Activated CD4-positive, alpha-beta T cell treated with anti-CD3 and anti-CD28 coated beads, Interleukin-2, amount 50 U/mL, for 16 hours (primary cell): Measurements from ENCODE around the gene RPL32.
"Not testable (repeated sequence)": the region's sequence is repeated elsewhere in the genome, so short reads cannot be mapped to it uniquely, and the experiment has no call there.

Experiments
- DNase-seq: peaks from one replicate; pipeline ENCODE4 v3.0.0-alpha.2; 2020

Gene RPL32

DNA sequence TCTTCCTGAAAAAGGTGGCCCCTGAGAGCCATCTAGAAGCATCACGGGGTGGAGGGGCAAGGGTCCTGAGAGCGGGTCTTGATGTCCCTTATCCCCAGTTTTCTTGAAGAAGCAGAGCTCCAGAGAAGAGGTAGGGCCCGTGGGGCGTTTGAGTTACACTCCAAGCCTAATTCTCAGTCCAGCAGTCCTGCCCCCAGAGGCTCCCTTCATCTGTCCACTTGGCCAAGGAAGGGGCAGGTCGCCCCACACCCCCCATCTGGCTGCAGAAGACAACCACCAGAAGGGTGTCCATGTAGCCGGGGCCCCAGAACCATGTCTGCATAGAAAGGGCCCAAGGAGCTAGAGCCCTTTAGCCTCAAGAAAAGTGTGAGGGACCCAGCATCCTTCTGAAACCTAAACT lies 25.5 kb upstream of the RPL32 start:
- DNase-seq = no peak

DNA sequence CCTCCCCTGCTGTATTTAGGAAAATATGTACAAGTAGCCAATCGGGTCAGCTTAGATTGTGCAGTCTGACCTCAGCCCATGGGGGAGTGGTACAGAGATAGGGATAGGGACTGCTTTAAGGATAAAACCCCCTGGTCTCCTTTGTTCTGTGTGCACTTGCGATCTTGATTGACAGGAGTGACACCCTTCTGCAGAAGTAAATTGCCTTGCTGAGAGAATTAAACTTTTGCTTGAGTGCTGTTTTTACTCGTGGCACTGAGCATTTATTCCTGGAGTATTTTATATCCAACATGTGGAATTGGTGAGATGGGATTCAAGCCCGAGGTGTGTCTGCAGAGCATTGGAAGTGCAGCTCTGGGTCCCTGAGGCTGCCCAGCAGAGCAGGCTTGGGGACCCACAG lies 23.9 kb upstream of the RPL32 start:
- no peak for DNase-seq

DNA sequence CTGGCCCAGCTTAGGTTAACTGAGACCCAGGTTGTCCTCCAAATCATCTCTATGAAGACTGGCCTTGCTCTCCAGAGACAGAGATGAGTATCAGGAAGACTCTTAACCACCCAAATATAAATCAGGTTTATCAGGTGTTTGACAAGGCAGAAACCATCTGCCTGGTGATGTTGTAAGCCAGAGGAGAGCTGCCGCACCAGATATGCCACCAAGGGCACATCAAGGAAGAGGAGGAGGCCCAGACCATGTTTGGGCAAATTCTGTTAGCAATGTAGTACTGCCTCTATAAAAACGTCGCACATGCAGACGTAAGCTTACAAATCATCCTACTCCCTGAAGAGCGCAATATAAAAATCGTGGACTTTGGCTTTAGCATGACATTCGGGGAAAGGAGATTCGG lies 21.0 kb upstream of the RPL32 start:
- no peak for DNase-seq

DNA sequence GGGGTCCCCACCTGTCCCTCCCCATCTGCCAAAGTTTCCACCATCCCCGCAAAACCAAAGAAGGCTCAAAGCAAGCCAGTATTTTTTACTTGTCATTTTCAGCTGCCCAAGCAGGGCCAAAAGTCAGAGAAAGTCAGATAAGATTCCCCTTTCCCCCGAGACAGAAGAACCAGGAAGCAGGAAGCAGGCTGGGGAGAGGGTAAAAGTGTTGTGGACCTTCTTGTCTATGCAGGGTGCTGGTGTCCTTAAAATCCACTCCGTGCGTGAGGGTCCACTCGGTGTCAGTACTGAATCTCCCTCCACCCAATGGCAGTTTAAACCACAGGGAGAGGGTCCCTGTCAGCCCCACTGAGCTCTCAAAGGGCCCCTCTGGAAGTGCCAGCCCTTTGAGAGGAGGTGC lies 20.2 kb upstream of the RPL32 start:
- no peak for DNase-seq

DNA sequence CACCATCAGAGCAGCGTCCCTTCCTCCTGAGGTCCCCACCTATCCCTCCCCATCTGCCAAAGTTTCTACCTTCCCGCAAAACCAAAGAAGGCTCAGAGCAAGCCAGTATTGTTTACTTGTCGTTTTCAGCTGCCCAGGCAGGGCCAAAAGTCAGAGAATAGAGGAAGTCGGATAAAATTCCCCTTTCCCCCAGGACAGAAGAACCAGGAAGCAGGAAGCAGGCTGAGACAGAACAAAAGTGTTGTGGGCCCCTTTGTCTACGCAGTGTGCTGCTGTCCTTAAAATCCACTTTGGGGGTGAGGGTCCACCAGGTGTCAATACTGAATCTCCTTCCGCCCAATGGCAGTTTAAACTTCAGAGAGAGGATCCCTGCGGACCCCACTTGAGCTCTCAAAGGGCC lies 18.5 kb upstream of the RPL32 start:
- no peak for DNase-seq

DNA sequence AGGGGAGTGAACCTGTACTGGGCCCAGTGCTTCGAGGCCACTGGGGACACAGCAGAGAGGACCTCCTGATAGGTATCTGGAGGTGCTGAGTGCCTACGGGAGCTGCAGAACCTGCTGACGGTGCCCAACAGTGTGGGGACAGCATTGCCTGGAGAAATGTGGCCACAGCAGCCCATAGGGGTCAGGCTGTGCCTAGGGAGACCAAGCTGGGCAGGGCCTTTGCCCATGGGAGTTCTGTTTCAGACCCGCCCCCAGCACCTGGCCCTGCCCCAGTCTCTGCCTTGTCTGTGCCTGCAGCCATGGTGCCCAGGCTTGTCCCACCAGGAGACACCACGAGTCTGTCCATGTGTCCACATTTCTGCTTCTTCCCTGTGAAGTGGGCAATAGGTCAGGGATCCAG lies 15.3 kb upstream of the RPL32 start:
- no peak for DNase-seq

DNA sequence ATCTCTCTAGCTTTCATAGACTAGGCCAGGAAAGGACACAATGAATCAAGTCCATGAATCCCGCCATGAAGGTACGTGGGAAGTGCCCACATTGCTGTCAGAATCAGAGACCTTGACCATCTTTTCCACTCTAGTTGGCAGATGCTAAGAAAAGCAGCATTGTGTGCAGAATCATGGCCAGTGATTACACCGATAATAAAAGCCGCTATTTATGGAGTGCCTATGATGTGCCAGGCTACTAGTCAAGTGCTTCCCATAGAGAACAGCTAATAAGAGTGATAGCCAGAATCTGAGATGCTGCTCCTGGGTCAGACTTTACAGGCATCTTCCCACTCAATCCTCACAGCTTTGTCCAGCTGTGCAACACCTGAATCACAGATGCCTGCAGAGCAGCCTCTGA lies 13.2 kb upstream of the RPL32 start:
- DNase-seq = no peak

DNA sequence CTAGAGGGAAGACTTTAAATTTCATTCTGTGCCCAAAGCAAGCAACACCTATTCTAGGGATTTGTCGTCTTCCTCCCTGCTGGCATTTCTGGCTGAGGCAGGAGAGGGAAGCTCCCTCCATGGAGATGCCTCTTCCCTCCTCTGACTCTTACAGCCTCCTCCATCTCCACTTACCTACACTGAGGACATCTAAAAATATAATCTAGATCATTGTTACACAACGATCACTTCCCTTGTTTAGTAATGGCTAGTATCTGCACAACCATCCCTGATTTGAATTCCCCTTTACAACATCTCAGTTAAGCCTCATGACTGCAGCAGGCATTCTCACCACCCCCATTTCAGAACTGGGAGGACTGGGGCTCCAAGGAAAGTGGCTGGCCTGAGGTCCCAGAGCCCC lies 12.5 kb upstream of the RPL32 start:
- not testable (repeated sequence) for DNase-seq

DNA sequence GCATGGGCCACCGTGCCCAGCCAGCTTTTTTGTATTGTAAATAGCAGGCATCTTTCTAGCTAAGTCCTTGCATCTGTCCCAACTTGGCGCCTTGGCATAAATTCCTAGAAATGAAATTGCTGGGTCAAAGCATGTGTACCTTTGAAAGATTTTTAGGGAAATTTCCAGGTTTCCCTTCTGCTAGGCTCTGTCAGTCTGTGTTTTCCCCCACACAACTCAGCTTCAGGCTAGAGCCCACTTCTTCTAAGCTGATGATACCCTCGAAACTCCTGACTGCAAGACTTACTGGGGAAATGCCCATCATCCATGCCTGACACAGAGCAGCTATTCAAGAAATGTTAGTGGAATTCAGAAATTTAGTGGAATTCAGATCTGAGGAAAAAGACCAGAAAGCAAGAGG lies 10.8 kb upstream of the RPL32 start:
- no peak for DNase-seq

DNA sequence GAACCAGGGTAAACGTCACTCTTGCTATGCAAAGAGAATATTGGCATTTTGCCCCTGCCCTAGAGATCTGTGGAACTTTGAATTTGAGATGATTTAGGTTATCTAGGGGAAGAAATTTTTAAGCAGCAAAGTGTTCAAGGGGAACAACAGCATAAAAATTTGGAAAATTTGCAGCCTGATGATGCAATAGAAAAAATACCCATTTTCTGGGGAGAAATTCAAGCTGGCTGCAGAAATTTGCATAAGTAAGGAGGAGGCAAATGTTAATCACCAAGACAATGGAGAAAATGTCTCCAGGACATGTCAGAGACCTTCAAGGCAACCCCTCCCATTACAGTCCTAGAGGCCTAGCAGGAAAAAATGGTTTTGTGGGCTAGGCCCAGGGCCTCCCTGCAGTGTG lies 4.4 kb upstream of the RPL32 start:
- no peak for DNase-seq

DNA sequence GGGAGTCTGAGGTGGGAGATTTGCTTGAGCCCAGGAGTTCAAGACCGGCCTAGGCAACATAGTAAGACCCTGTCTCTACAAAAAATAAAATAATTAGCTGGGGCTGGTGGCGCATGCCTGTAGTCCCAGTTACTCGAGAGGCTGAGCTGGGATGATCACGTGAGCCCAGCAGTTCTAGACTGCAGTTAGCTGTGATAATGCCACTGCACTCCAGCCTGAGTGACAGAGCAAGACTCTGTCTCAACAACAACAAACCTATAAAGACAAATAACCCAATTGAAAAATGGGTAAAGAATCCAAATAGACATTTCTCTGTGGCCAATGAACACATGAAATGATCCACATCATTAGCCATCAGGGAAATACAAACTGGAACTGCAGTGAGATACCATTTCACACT lies 1.1 kb upstream of the RPL32 start:
- no peak for DNase-seq

DNA sequence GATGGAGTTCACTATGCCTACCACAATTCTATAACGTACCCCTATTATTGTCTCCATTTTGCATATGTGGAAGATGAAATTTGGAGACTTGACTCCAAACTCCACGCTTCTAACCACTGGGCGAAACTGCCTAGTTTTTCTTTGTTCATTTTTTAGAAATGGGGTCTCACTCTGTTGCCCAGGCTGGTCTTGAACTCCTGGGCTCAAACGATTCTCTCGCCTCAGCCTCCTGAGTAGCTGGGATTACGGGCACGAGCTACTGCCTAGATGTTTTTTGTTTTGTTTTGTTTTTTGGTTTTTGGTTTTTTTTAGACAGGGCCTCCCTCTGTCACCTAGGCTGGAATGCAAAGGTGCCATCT lies 584 bp upstream of the RPL32 start:
- no peak for DNase-seq

DNA sequence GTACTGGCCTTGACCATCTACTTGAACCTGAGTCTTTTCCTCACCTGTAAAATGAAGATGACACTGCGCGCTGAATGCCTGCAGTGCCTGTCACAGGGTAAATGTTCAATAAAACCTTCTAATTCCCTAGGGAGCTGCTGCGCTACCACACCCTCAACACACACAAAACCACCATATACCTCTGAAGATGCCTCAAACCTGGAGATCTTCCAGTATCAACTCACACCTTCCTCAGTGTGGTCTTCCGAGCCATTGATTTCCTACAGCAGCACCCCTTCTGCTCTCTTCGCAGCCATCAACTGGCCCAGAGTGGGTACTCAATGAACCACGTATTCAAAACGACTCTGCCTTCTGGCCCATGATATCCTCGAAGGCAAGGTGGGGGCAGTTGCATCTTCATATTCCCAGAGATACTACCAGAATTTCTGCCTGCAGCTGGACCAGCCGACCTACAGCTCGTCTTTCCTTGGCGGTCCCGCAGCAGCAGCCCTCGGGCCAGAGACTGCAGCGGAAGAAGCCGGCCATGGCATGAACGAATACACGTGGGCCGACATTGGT lies 695 bp downstream of the RPL32 start:
- no peak for DNase-seq

DNA sequence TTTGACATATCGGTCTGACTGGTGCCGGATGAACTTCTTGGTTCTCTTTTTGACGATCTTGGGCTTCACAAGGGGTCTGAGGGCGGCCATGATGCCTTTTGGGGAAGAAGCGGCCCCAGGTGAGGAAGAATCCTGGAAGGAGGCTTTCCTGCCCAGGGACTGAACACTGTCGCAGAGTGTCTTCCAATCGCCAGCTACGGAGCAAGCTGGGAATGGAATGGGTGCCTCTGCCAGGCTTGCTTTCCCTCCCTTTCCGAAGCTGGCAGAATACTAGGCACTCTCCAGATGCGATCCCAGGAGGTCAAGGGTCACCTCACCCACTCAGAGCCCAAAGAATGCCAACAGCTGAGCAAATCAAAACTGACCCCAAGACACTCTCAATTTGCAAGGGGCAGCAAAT lies 1.2 kb downstream of the RPL32 start:
- not testable (repeated sequence) for DNase-seq

DNA sequence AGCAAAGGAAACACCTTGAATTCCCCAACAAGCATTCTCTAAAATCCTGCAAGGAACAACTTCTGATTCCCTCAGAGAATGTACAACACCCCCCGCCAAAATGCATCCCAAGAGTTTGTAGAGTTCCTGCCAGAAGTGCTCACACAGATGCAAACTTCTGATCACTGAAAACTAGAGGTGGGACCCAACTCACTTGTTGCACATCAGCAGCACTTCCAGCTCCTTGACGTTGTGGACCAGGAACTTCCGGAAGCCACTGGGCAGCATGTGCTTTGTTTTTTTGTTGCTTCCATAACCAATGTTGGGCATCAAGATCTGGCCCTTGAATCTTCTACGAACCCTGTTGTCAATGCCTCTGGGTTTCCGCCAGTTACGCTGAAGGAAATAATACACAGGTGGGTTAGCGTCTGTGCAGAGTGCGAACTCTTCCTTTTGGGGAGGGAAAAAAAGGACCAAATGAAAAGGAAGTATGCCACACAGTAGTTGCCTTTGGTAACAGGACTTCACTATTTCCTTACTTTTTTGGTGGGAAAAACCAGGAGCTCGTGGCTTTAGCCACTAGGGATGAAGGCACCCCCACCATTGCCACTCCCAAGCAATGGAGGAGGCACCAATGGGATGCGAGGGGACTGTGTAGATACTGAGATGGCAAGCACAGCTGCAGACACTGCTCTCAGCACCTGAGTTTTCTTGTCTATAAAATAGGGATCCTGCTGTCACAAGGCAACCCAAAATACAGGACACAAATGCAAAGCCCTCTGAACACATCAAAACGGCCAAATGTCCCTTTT lies 2.0 kb downstream of the RPL32 start:
- DNase-seq = no peak

DNA sequence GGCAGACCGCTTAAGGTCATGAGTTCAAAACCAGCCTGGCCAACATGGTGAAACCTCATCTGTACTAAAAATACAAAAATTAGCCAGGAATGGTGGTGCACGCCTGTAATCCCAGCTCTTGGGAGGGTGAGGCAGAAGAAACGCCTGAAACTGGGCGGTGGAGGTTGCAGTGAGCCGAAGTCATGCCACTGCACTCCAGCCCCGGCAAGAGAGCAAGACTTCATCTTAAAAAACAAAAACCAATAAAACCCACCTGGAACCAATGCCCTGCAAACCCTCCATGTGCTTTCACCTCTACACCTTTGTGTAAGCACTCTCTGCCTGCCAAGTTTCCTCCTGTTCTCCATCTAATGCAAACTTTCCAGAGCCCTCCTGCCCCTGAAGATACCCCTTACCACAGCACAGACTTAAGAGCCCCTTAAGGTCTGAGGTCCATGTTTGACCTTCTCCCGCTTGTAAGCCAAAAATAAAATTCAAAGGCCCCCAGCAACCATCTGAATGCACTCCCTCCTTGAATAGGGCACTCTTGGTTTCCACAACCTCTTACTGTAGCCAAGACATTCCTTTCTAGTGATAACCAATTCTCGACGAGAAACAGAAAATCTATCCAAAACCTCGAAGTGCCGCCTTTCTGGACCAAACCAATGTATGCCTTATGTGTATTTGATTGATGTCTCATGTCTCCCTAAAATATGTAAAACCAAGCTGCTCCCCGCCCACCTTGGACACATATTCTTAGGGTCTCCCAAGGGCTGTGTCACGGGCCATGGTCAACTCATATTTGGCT lies 3.0 kb downstream of the RPL32 start:
- DNase-seq = no peak

DNA sequence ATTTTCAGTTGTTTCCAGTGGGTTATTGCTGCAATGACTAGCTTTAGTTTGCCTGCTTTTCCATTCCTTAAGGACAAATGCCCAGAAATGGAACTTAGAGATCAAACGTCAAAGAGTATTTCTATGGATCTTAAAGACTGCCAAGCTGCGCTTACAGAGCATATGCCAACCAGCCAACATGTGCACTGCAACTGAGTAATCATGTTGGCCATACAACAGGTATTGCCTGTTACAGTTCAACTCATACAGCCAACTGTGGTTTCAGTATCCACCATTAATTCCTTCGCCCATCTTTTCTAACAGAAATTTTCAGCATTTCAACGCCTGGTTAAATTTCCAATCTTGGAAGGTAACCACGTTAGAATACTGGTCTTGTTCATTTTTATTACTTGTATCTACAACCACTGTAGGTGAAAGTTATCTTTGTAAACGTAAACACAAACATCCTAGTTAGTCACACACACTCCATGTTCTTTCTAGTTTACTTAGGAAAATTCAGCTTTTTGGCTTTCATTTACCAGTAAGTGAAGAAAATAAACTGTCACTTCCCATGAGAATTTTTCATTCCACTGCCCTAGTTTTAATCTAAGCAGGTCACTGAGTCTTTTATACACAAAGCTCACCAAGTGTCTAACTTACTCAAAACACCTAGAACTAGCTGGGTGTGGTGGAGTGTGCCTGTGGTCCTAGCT lies 3.9 kb downstream of the RPL32 start:
- no peak for DNase-seq

DNA sequence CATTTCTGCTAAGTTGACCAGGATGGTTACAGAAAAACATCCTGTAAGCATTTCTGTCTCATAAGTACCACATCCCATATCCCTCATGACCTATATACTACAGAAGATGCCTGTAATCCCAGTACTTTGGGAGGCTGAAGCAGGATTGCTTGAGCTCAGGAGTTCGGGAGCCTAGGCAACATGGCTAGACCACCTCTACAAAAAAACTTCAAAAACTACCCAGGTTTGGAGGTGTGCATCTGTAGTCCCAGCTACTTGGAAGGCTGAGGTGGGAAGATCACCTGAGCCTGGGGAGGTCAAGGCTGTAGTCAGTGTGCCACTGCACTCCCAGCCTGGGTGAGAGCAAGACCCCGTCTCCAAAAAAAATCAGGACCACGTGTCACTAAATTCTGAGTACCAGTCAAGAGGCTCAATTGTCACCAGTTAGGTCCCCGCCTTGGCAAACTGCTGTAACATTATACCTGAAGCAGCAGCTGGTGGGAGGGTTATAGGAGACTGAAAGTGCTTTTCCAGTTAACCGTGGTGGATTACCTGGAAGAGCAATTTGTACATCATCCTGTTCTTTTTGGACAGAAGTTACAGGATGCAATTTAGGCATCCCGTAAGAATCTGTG lies 6.2 kb downstream of the RPL32 start:
- no peak for DNase-seq

DNA sequence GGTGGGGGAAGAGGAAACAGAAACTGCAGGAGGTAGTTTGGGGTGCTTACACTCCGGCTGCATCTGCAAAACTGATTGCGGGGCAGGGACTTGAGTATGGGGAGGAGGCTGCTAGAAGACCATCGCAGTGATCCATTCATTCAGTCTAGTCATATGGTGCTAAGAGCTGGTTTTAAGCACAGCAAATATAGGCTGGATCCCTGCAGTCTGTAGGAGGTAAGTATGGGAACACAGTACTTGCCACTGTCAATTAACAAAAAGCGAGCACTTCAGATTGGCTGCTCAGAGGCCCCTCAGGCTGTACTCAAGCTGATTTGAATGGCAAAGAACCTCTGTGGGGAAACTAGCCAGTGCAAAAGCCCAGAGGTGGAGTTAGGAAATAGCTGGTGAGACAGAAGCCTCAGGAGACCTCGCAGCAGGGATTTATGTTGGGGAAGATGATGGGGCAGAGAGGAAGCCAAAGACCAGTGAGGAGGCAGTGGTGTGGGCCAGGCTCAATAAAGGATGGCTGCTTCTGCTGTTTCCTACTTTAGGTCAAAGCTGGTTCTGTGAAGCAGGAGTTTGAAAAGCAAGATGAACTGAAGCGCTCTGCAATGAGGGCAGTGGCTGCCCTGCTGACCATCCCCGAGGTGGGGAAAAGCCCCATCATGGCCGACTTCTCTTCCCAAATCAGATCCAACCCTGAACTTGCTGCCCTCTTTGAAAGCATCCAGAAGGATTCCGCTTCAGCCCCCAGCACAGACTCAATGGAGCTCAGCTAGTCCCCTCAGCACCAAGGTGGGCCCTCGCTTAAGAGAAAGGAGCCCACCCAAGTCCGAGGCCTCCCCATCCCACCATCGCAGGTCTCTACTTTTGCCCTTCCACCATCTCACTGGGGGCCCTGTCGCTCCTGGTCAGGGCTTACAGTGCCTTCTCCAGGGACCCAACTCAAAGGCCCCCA lies 7.9 kb downstream of the RPL32 start:
- DNase-seq = no peak

DNA sequence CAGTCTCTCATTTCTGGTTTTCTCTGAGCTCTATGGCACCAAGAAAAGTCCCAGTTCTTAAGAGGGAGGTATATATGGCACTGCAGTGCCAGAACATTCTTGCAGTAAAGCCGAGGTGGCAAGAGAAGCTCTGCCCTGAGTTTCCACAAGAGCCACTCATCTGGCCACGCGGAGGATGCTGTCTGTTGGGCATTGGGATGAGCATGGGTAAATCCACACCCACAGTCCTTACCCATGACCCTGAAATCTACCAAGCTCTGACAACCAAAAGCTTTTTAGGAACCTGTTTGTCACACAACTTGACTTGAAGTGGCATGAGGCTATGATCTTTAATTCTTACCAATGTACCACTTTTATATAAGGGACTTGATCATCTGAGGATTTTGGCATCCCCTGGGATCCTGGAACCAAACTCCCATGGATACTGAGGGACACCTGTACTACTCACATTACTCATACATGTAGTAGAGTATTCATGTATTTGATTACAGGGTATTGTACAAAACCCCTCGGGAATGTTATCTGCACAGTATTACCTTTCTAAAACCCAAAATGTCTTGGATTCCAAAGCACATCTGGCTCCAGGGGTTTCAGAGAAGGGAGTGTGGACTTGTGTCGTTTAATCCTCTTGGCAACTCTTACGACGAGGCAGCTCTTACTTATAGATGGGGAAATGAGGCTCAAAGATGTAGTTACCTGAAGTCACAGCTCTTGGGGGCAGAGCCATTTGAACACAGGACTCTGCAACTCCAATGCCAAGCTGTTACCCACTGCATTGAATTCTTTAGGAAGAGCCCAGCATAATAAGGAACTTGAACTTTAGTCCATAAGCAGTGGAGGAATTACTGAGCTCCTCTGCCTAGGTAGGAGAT lies 8.8 kb downstream of the RPL32 start:
- no peak for DNase-seq

DNA sequence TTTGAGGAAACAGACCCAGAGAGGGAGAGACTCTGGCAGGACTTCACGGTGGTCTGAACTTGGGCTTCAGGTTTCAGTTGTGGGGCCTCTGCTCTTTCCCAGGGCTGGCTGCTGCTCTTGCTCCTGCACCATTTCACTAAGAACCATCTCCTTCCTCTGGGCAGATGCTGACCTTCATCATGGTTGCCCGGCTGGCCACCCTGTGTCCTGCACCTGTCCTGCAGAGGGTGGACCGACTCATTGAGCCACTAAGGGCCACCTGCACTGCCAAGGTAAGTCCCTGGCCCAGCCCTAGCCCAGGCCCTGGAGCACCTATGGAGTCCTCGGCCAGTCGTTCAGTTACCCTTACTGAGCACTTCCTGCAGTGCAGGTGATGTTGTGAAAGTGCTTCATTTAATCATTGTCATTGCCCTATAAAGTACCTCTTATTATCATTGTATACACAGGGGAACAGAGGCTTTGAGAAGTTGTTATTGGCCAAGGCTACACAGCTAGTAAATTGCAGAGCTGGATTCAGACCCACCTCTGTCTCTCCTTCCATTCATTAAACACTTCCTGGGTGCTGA lies 10.0 kb downstream of the RPL32 start:
- no peak for DNase-seq
